Epithelial cell of esophagus (primary cell): ENCODE data around the gene TFDP1.

Source experiments
- DNase-seq: peaks from one replicate; pipeline ENCODE4 v3.0.0; 2010; ENCODE audit warnings: low read depth
- H3K4me3 ChIP-seq: 2 replicates; pipeline ENCODE4 v1.5.1; 2011; ENCODE audit warnings: mild to moderate bottlenecking, low read length, control low read depth
- CTCF ChIP-seq: IDR thresholded peaks from 2 replicates; pipeline ENCODE4 v1.5.1; 2011; ENCODE audit warnings: low read depth, mild to moderate bottlenecking, low read length, control low read depth, inconsistent platforms; ENCODE audit not compliant: insufficient read depth; ENCODE audit errors: missing control alignments

TFDP1 gene

GRCh38 chr13:113660066-113660465 lies 75.5 kb downstream of the TFDP1 start:
- TF ChIP-seq CTCF: no peak
- no peak overlapping the region for H3K4me3 ChIP-seq
- DNase-seq: no peak

GRCh38 chr13:113661509-113661908 lies 77.0 kb downstream of the TFDP1 start:
- TF ChIP-seq CTCF: no peak

GRCh38 chr13:113663934-113664333 lies 79.4 kb downstream of the TFDP1 start:
- H3K4me3 ChIP-seq: no peak overlapping the region
- no peak for DNase-seq
- TF ChIP-seq CTCF: no peak

More at GRCh38 chr13:113661509-113661908, 77.0 kb downstream of the TFDP1 start:
- no peak overlapping the region for H3K4me3 ChIP-seq
- no peak for DNase-seq

- DNase-seq: no peak
- no peak overlapping the region for H3K4me3 ChIP-seq
- TF ChIP-seq CTCF: no peak
Observed at GRCh38 chr13:113664751-113665596, 80.4 kb downstream of the TFDP1 start.

GRCh38 chr13:113665597-113666328 lies 81.2 kb downstream of the TFDP1 start:
- TF ChIP-seq CTCF: no peak
- DNase-seq: no peak
- no peak overlapping the region for H3K4me3 ChIP-seq

- H3K4me3 ChIP-seq: no peak overlapping the region
- DNase-seq: no peak
- TF ChIP-seq CTCF: no peak
Observed at GRCh38 chr13:113666329-113666670, 81.7 kb downstream of the TFDP1 start.
